HEK293 (cell line): ENCODE measurements around the gene MSI2.

Experiments
- CTCF ChIP-seq: fragments of 450-650 bp; formaldehyde crosslinking; IDR thresholded peaks from 2 replicates; pipeline ENCODE4 v1.5.1; 2016; ENCODE audit warnings: missing biosample characterization, missing genetic modification characterization
- ELK4 ChIP-seq: IDR thresholded peaks from 2 replicates; pipeline ENCODE4 v1.6.1; 2011; ENCODE audit warnings: mild to moderate bottlenecking, low read depth, low read length, borderline replicate concordance
- HIC1 ChIP-seq: fragments of 450-650 bp; formaldehyde crosslinking; IDR thresholded peaks from 2 replicates; pipeline ENCODE4 v1.5.1; 2016; ENCODE audit warnings: missing biosample characterization, missing genetic modification characterization
- HOXA7 ChIP-seq: sonication (generic); formaldehyde crosslinking; IDR thresholded peaks from 2 replicates; pipeline ENCODE4 v1.8.1; 2022; ENCODE audit warnings: missing genetic modification reagents, borderline replicate concordance
- TCF7L2 ChIP-seq: IDR thresholded peaks from 2 replicates; pipeline ENCODE4 v1.6.1; 2011; ENCODE audit warnings: low read depth, mild to moderate bottlenecking, inconsistent platforms, low read length, moderate library complexity, borderline replicate concordance
- ZNF10 ChIP-seq: fragments of 450-650 bp; formaldehyde crosslinking; IDR thresholded peaks from 2 replicates; pipeline ENCODE4 v1.5.1; 2017; ENCODE audit warnings: missing biosample characterization, missing genetic modification characterization
- ZNF274 ChIP-seq, 2 experiments: fragments of 200-500 bp in 1 of 2; fragments of 450-650 bp in 1 of 2; sonication (Bioruptor generic) in 1 of 2; formaldehyde crosslinking in 1 of 2; IDR thresholded peaks; 2 replicates each; pipeline versions ENCODE4 v1.5.1 to v1.6.1; 2014 to 2016; ENCODE audit warnings: borderline replicate concordance in 1 of 2, inconsistent platforms in 1 of 2, low read length in 1 of 2, missing biosample characterization in 1 of 2, missing genetic modification characterization in 1 of 2
- ZNF280D ChIP-seq: fragments of 450-650 bp; formaldehyde crosslinking; IDR thresholded peaks from 2 replicates; pipeline ENCODE4 v1.5.1; 2016; ENCODE audit warnings: missing biosample characterization, missing genetic modification characterization
- ZNF302 ChIP-seq: fragments of 450-650 bp; formaldehyde crosslinking; IDR thresholded peaks from 2 replicates; pipeline ENCODE4 v1.5.1; 2016; ENCODE audit warnings: missing biosample characterization, missing genetic modification characterization, low read depth
- ZNF747 ChIP-seq: fragments of 450-650 bp; formaldehyde crosslinking; IDR thresholded peaks from 2 replicates; pipeline ENCODE4 v1.5.1; 2016; ENCODE audit warnings: missing biosample characterization, missing genetic modification characterization
- ZNF830 ChIP-seq: fragments of 450-650 bp; IDR thresholded peaks from 2 replicates; pipeline ENCODE4 v1.5.0; 2018; ENCODE audit warnings: missing biosample characterization, missing genetic modification characterization, low read depth, mild to moderate bottlenecking, moderate library complexity
- ZSCAN18 ChIP-seq: fragments of 450-650 bp; formaldehyde crosslinking; IDR thresholded peaks from 2 replicates; pipeline ENCODE4 v1.5.1; 2016; ENCODE audit warnings: missing biosample characterization, missing genetic modification characterization
- ZSCAN5A ChIP-seq: fragments of 450-650 bp; formaldehyde crosslinking; IDR thresholded peaks from 2 replicates; pipeline ENCODE4 v1.5.1; 2016; ENCODE audit warnings: missing biosample characterization, missing genetic modification characterization

- TF ChIP-seq ZNF747 (no peak), CTCF (no peak), ZSCAN5A (tag by site-specific recombination) (no peak), ZNF10 (tag by site-specific recombination) (no peak), ZNF830 (tag by site-specific recombination) (no peak), ELK4 (no peak), HOXA7 (CRISPR knock-in tag) (no peak), TCF7L2 (no peak), ZNF280D (tag by site-specific recombination) (no peak), ZSCAN18 (tag by site-specific recombination) (no peak), HIC1 (tag by site-specific recombination) (no peak), ZNF302 (tag by site-specific recombination) (no peak), ZNF274 (IDR thresholded peaks at IDR 0.05; ENCODE audit: low read length) (no peak), ZNF274 (tag by site-specific recombination; IDR thresholded peaks at IDR 0.05; ENCODE audit: borderline replicate concordance) (no peak)
Observed at GRCh38 chr17:57484081-57484666, 227.9 kb downstream of the MSI2 start.
